B cell (primary cell): ENCODE data around the gene MRPL19. TPM values are rescaled to one million over a fixed set of nuclear protein-coding genes. Genes with fewer than 3 reads are reported as not detected.

Experiments
- ATAC-seq: fragments of 200-7000 bp; cut with Tn5 transposase; one replicate; pipeline ENCODE4 v1.10.0; 2021; ENCODE audit warnings: low read depth, mild to moderate bottlenecking, moderate number of reproducible peaks, moderate library complexity
- CTCF ChIA-PET: fragments of 350-600 bp; sonication (Branson Sonifier 250); formaldehyde crosslinking; loops from one replicate; lab custom pipeline; 2021; ENCODE audit warnings: antibody characterized with exemption, inconsistent platforms; lab: Charles Lee
- POLR2A ChIA-PET: fragments of 350-600 bp; sonication (Branson Sonifier 250); formaldehyde crosslinking; loops from one replicate; lab custom pipeline; 2021; ENCODE audit warnings: antibody characterized with exemption; lab: Charles Lee
- DNase-seq: peaks from one replicate; pipeline ENCODE4 v3.0.0; 2013
- H2AFZ ChIP-seq: 2 replicates; pipeline ENCODE4 v1.6.1; 2012; ENCODE audit warnings: mild to moderate bottlenecking, low read depth, low read length; ENCODE audit not compliant: insufficient read depth, poor library complexity, severe bottlenecking
- H3K27ac ChIP-seq, 2 donors: 1 replicate in 1 of 2; 2 replicates in 1 of 2; pipeline ENCODE4 v1.5.1; 2012 to 2013; ENCODE audit warnings: low read length in 2 of 2, mild to moderate bottlenecking in 2 of 2, moderate library complexity in 1 of 2
- H3K27me3 ChIP-seq, 4 experiments: fragments of 200-600 bp in 1 of 4; sonication (generic) in 1 of 4; replicated peaks in 1 of 4; 1 replicate in 2 of 4; 2 replicates in 2 of 4; pipeline versions ENCODE4 v1.6.1 to v1.7.0; 2013 to 2016; ENCODE audit warnings: low read length in 3 of 4, mild to moderate bottlenecking in 2 of 4, mixed read lengths in 1 of 4, moderate library complexity in 1 of 4; ENCODE audit not compliant: insufficient read depth in 4 of 4, control insufficient read depth in 3 of 4; ENCODE audit errors: control extremely low read depth in 1 of 4
- H3K36me3 ChIP-seq, 2 experiments: replicated peaks in 1 of 2; 1 replicate in 1 of 2; 2 replicates in 1 of 2; pipeline versions ENCODE4 v1.6.1 to v1.7.1; 2013; ENCODE audit warnings: low read length in 1 of 2; ENCODE audit not compliant: insufficient read depth in 2 of 2, control insufficient read depth in 1 of 2; ENCODE audit errors: control extremely low read depth in 1 of 2, extremely low read depth in 1 of 2
- H3K4me1 ChIP-seq, 2 donors: fragments of 200-600 bp in 1 of 2; sonication (generic) in 1 of 2; 1 replicate in 1 of 2; 2 replicates in 1 of 2; pipeline versions ENCODE4 v1.5.1 to v1.6.1; 2013 to 2017; ENCODE audit warnings: low read length in 2 of 2; ENCODE audit not compliant: control insufficient read depth in 2 of 2, insufficient read depth in 2 of 2
- H3K4me2 ChIP-seq: replicated peaks from 2 replicates; pipeline ENCODE3; 2012; ENCODE audit warnings: mild to moderate bottlenecking, low read depth, low read length; ENCODE audit not compliant: poor library complexity, severe bottlenecking
- H3K4me3 ChIP-seq, 5 experiments: fragments of 200-600 bp in 1 of 5; sonication (generic) in 1 of 5; 1 replicate in 3 of 5; 2 replicates in 2 of 5; pipeline versions ENCODE4 v1.5.1 to v1.7.0; 2011 to 2016; ENCODE audit warnings: low read length in 4 of 5, mild to moderate bottlenecking in 4 of 5, low read depth in 2 of 5, control low read depth in 1 of 5, moderate library complexity in 1 of 5; ENCODE audit not compliant: insufficient read depth in 1 of 5; ENCODE audit errors: control extremely low read depth in 1 of 5, extremely low read depth in 1 of 5
- H3K79me2 ChIP-seq: fragments of 200-600 bp; sonication (generic); one replicate; pipeline ENCODE4 v1.6.0; 2016; ENCODE audit warnings: low read length; ENCODE audit not compliant: control insufficient read depth, insufficient read depth
- H3K9ac ChIP-seq: fragments of 200-600 bp; sonication (generic); 2 replicates; pipeline ENCODE4 v1.6.1; 2017; ENCODE audit warnings: mild to moderate bottlenecking, low read length, moderate library complexity
- H3K9me3 ChIP-seq, 3 donors: one replicate each; pipeline versions ENCODE4 v1.6.1 to v1.7.1; 2013; ENCODE audit warnings: low read length in 2 of 3; ENCODE audit not compliant: control insufficient read depth in 2 of 3, insufficient read depth in 1 of 3; ENCODE audit errors: control extremely low read depth in 1 of 3
- H4K20me1 ChIP-seq: 2 replicates; pipeline ENCODE4 v1.6.0; 2012; ENCODE audit warnings: mild to moderate bottlenecking, low read length; ENCODE audit not compliant: insufficient read depth, control insufficient read depth, poor library complexity, severe bottlenecking
- H3K27ac Mint-ChIP-seq: one replicate; pipeline ENCODE4 v1.8.0; 2021; ENCODE audit warnings: mixed read lengths
- H3K27me3 Mint-ChIP-seq: one replicate; pipeline ENCODE4 v1.8.0; 2021; ENCODE audit warnings: mixed read lengths
- H3K4me1 Mint-ChIP-seq: one replicate; pipeline ENCODE4 v1.8.0; 2021; ENCODE audit warnings: mixed read lengths
- H3K4me3 Mint-ChIP-seq: one replicate; pipeline ENCODE4 v1.8.0; 2021; ENCODE audit warnings: mixed read lengths
- H3K9me3 Mint-ChIP-seq: one replicate; pipeline ENCODE4 v1.8.0; 2022; ENCODE audit warnings: mixed read lengths; ENCODE audit not compliant: insufficient read depth
- CTCF ChIP-seq: fragments of 200-600 bp; IDR thresholded peaks from one replicate; pipeline ENCODE4 v1.8.0; 2022; ENCODE audit warnings: antibody characterized with exemption, mild to moderate bottlenecking
- EZH2 ChIP-seq: IDR thresholded peaks from 2 replicates; pipeline ENCODE4 v1.6.1; 2012; ENCODE audit warnings: borderline replicate concordance, low read depth, mild to moderate bottlenecking, moderate library complexity, low read length; ENCODE audit not compliant: insufficient read depth, poor library complexity, severe bottlenecking
- WGBS: methylation state at CpG from one replicate; pipeline ENCODE4 v1.1.5; 2013; ENCODE audit warnings: missing lambda C conversion rate; ENCODE audit not compliant: insufficient coverage; 5-methylcytosine and 5-hydroxymethylcytosine counted together
- intact Hi-C: fragments of 100-400 bp; cut with micrococcal nuclease; formaldehyde crosslinking; loops from one replicate; pipeline ENCODE4 v1.10.0; 2022
- polyA plus RNA-seq: library from polyadenylated mRNA; depleted of rRNA; stranded (reverse); fragments of >200 nt; gene quantifications from 2 replicates; pipeline ENCODE4 v1.2.3, GENCODE V29; 2012
- total RNA-seq, 2 donors: library from RNA; stranded (reverse); fragments of 120-200 nt in 1 of 2; gene quantifications; 1 replicate in 1 of 2; 2 replicates in 1 of 2; pipeline versions ENCODE4 v1.2.3 to v1.2.4, GENCODE V29; 2013 to 2022

Gene MRPL19
- total and polyA plus RNA-seq, 2 donors (not counting 1 experiment from before 2014, with no cell fraction given): 3.4 to 28.4 TPM

GRCh38 chr2:75600461-75601011, 46.0 kb upstream of the MRPL19 start:
- DNase-seq: no peak
- Mint-ChIP-seq H3K9me3 (no peaks in the 10 kb centered on the region), H3K4me3 (no peak overlapping the region), H3K27me3 (peaks cover 16% of the 10 kb centered on the region), H3K4me1 (peaks cover 2% of the 10 kb centered on the region), H3K27ac (no peak overlapping the region)
- no peak overlapping the region for H3K4me2 ChIP-seq
- no peak overlapping the region for H3K27ac ChIP-seq
- peaks cover 0 to 6% (median 0%) of the 10 kb centered on the region in 3 donors for H3K9me3 ChIP-seq
- intact Hi-C loops: loop anchor here (10.0 kb wide), 1 partner anchor 396 kb away; no protein-coding TSS in a partner anchor
- ChIA-PET CTCF (interaction anchor here (1.0 to 1.2 kb wide), 2 partner anchors 13 to 27 kb away, joined by 3 read pairs; no protein-coding TSS in a partner anchor), POLR2A (no interaction called here)
- no peaks in the 10 kb centered on the region for H3K36me3 ChIP-seq
- peaks cover 0 to 4% (median 0%) of the 10 kb centered on the region in 4 experiments for H3K27me3 ChIP-seq
- no peak for ATAC-seq
- 80% methylated on average over 4 of the region's 4 CpGs for WGBS
- H3K79me2 ChIP-seq: no peaks in the 10 kb centered on the region
- TF ChIP-seq CTCF (no peak), EZH2 (no peak)
- H3K9ac ChIP-seq: no peak overlapping the region
- H4K20me1 ChIP-seq: no peaks in the 10 kb centered on the region
- no peak overlapping the region for H2AFZ ChIP-seq
- no peaks in the 10 kb centered on the region for H3K4me1 ChIP-seq
- no peak overlapping the region for H3K4me3 ChIP-seq

GRCh38 chr2:75602724-75603342, 43.8 kb upstream of the MRPL19 start:
- H4K20me1 ChIP-seq: no peaks in the 10 kb centered on the region
- TF ChIP-seq EZH2: no peak
- no peak overlapping the region for H3K4me3 ChIP-seq
- H2AFZ ChIP-seq: no peak overlapping the region
- no peak overlapping the region for H3K9ac ChIP-seq
- ATAC-seq (no peak), DNase-seq (no peak)
- no peak overlapping the region for H3K27ac Mint-ChIP-seq
- ChIA-PET CTCF (interaction anchor here (1.7 kb wide), 1 partner anchor 25 kb away, joined by 3 read pairs; no protein-coding TSS in a partner anchor), POLR2A (no interaction called here)
- H3K9me3 Mint-ChIP-seq: no peaks in the 10 kb centered on the region
- no peaks in the 10 kb centered on the region for H3K36me3 ChIP-seq
- no peak overlapping the region for H3K27ac ChIP-seq
- peaks cover 0 to 14% (median 0%) of the 10 kb centered on the region in 4 experiments for H3K27me3 ChIP-seq
- no peak overlapping the region for H3K4me3 Mint-ChIP-seq
- peaks cover 2% of the 10 kb centered on the region for H3K4me1 Mint-ChIP-seq
- no peaks in the 10 kb centered on the region for H3K4me1 ChIP-seq
- peaks cover 31% of the 10 kb centered on the region for H3K27me3 Mint-ChIP-seq
- no peak overlapping the region for H3K4me2 ChIP-seq
- peaks cover 0 to 6% (median 0%) of the 10 kb centered on the region in 3 donors for H3K9me3 ChIP-seq
- intact Hi-C loops: loop anchor here (10.0 kb wide), 1 partner anchor 398 kb away; no protein-coding TSS in a partner anchor
- H3K79me2 ChIP-seq: no peaks in the 10 kb centered on the region
- 96% methylated on average over 4 of the region's 6 CpGs for WGBS
